Activated CD4-positive, alpha-beta memory T cell treated with anti-CD3 and anti-CD28 coated beads, Interleukin-2, amount 10 ng/mL, durations not matched to agents 7 days and 5 days (primary cell): ENCODE data around the gene OLFML2B. TPM values are rescaled to one million over a fixed set of nuclear protein-coding genes. Genes with fewer than 3 reads are reported as not detected.

Source experiments
- CTCF ChIA-PET: fragments of 350-600 bp; sonication (Branson Sonifier 250); formaldehyde crosslinking; loops from one replicate; lab custom pipeline; 2021; ENCODE audit warnings: antibody characterized with exemption, inconsistent platforms; lab: Charles Lee
- POLR2A ChIA-PET: fragments of 350-600 bp; sonication (Branson Sonifier 250); formaldehyde crosslinking; loops from one replicate; lab custom pipeline; 2021; ENCODE audit warnings: antibody characterized with exemption; lab: Charles Lee
- DNase-seq: peaks from one replicate; pipeline ENCODE4 v3.0.0-alpha.2; 2020
- H3K27ac Mint-ChIP-seq: one replicate; pipeline ENCODE4 v1.8.0; 2021; ENCODE audit warnings: mild to moderate bottlenecking, mixed read lengths
- H3K27me3 Mint-ChIP-seq: one replicate; pipeline ENCODE4 v1.8.0; 2021; ENCODE audit warnings: mixed read lengths
- H3K36me3 Mint-ChIP-seq: one replicate; pipeline ENCODE4 v1.8.0; 2021; ENCODE audit warnings: low read depth, mixed read lengths
- H3K4me1 Mint-ChIP-seq: one replicate; pipeline ENCODE4 v1.8.0; 2021; ENCODE audit warnings: mixed read lengths
- H3K4me3 Mint-ChIP-seq: one replicate; pipeline ENCODE4 v1.8.0; 2021; ENCODE audit warnings: mild to moderate bottlenecking, mixed read lengths
- H3K9me3 Mint-ChIP-seq: one replicate; pipeline ENCODE4 v1.8.0; 2021; ENCODE audit warnings: mixed read lengths
- total RNA-seq, 2 experiments: library from RNA; stranded (reverse); gene quantifications; one replicate each; pipeline ENCODE4 v1.2.3, GENCODE V29; 2021

OLFML2B gene
- total RNA-seq, 2 experiments from 2014 or later = not detected

DNA sequence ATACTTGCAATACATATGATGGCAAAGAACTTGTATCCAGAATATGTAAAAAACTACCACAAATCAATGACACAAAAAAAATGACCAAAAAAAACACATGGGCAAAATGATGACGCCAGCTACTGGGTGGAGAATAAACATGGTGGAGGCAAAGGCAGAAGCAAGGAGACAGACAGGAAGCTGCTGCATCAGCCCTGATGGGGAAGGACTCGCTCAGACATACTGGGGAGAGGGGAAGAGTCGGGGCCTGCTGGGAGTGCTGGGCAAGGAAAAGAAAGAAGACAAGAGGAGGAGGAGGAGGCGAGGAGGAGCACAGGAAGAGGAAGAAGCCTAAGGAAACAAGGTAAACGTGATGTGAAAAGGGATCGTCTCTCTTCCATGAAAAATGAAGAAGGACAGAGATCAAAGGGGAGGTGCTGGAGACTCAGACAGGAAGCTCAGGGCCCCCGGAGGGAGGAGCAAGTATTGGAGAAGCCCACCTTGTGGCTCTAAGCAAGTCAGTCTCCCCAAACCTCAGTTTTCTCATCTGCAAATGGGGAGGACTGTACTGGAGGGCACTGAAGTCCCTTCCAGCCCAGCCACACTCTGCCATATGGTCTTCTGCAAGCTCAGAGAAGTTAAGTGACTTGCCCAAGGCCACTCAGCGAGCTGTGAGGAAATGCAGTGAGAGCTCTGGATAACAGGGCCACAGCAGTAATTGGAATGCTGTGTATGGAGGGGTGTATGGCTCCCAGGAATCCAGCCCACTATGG is 24.2 kb downstream of the OLFML2B start:
- Mint-ChIP-seq H3K4me1 (peaks cover 9% of the 10 kb centered on the region), H3K9me3 (no peaks in the 10 kb centered on the region), H3K27me3 (no peaks in the 10 kb centered on the region), H3K36me3 (no peaks in the 10 kb centered on the region), H3K4me3 (no peak overlapping the region), H3K27ac (no peak overlapping the region)
- ChIA-PET POLR2A (no interaction called here), CTCF (no interaction called here)
- DNase-seq = no peak

- Mint-ChIP-seq H3K27ac (no peak overlapping the region), H3K9me3 (no peaks in the 10 kb centered on the region), H3K4me1 (peaks cover 4% of the 10 kb centered on the region), H3K36me3 (no peaks in the 10 kb centered on the region), H3K4me3 (no peak overlapping the region), H3K27me3 (no peaks in the 10 kb centered on the region)
- DNase-seq = no peak
- CTCF ChIA-PET = no interaction called here
- POLR2A ChIA-PET = no interaction called here
Measured at GRCh38 chr1:161998811-161999210, 24.9 kb downstream of the OLFML2B start.

DNA sequence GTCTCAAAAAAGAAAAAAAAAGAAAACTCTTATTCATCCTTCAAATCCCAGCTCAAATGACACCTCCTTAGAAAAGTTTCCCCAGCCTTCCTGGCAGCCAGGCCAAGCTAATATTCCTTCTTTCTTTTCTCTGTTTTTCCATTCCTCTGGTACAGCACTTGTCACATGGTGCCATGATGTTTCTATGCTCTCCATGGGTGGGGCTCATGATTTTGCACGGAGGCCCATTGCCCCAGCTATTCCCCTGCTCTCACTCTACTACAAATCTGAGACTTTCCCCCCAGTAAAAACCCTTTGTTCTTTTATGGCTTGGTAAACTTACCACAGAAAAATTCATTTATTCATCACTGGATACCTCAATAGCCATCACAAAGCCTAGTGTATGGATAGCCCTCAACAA is 26.5 kb downstream of the OLFML2B start:
- no peak for DNase-seq
- POLR2A ChIA-PET = no interaction called here
- Mint-ChIP-seq H3K9me3 (no peaks in the 10 kb centered on the region), H3K36me3 (no peaks in the 10 kb centered on the region), H3K27ac (no peak overlapping the region), H3K4me1 (no peaks in the 10 kb centered on the region), H3K27me3 (peaks cover 3% of the 10 kb centered on the region), H3K4me3 (no peak overlapping the region)
- CTCF ChIA-PET = no interaction called here

GRCh38 chr1:161994175-161994668 is 29.4 kb downstream of the OLFML2B start:
- DNase-seq = no peak
- H3K36me3 Mint-ChIP-seq = no peaks in the 10 kb centered on the region
- CTCF ChIA-PET = no interaction called here
- H3K4me3 Mint-ChIP-seq = no peak overlapping the region
- H3K4me1 Mint-ChIP-seq = no peaks in the 10 kb centered on the region
- no peaks in the 10 kb centered on the region for H3K9me3 Mint-ChIP-seq
- POLR2A ChIA-PET = no interaction called here
- H3K27ac Mint-ChIP-seq = no peak overlapping the region
- H3K27me3 Mint-ChIP-seq = peaks cover 9% of the 10 kb centered on the region

DNA sequence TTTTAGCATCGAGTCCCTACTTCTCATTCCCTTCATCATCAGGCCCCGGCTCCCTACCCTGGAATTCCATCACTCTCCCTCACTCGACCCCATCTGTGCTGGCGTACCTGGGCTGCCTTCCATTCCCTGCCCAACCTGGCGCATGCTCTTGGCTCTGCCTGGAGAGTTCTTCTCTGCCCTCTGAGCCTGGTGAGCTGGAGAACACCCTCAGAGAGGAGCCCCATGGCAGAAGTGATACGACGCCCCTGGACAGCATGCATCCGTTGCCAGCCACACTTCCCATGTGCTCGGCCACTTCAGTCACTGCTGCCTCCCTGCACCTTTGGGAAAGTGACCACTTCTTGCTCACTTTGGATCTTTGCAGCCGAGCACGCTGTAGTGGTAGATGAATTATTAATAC is 30.1 kb downstream of the OLFML2B start:
- H3K27ac Mint-ChIP-seq = no peak overlapping the region
- no peaks in the 10 kb centered on the region for H3K36me3 Mint-ChIP-seq
- no peaks in the 10 kb centered on the region for H3K4me1 Mint-ChIP-seq
- ChIA-PET CTCF (no interaction called here), POLR2A (no interaction called here)
- H3K9me3 Mint-ChIP-seq = no peaks in the 10 kb centered on the region
- no peak for DNase-seq
- no peak overlapping the region for H3K4me3 Mint-ChIP-seq
- H3K27me3 Mint-ChIP-seq = peaks cover 14% of the 10 kb centered on the region

GRCh38 chr1:161989786-161990185 is 33.9 kb downstream of the OLFML2B start:
- H3K9me3 Mint-ChIP-seq = no peaks in the 10 kb centered on the region
- no peaks in the 10 kb centered on the region for H3K36me3 Mint-ChIP-seq
- no peak for DNase-seq
- ChIA-PET POLR2A (no interaction called here), CTCF (no interaction called here)
- no peak overlapping the region for H3K27ac Mint-ChIP-seq
- peaks cover 15% of the 10 kb centered on the region for H3K27me3 Mint-ChIP-seq
- no peaks in the 10 kb centered on the region for H3K4me1 Mint-ChIP-seq
- H3K4me3 Mint-ChIP-seq = no peak overlapping the region

GRCh38 chr1:161989108-161989507 is 34.6 kb downstream of the OLFML2B start:
- no peak for DNase-seq
- no peak overlapping the region for H3K27ac Mint-ChIP-seq
- ChIA-PET POLR2A (no interaction called here), CTCF (no interaction called here)
- H3K36me3 Mint-ChIP-seq = no peaks in the 10 kb centered on the region
- H3K9me3 Mint-ChIP-seq = no peaks in the 10 kb centered on the region
- no peak overlapping the region for H3K4me3 Mint-ChIP-seq
- H3K4me1 Mint-ChIP-seq = no peaks in the 10 kb centered on the region
- peaks cover 15% of the 10 kb centered on the region for H3K27me3 Mint-ChIP-seq

DNA sequence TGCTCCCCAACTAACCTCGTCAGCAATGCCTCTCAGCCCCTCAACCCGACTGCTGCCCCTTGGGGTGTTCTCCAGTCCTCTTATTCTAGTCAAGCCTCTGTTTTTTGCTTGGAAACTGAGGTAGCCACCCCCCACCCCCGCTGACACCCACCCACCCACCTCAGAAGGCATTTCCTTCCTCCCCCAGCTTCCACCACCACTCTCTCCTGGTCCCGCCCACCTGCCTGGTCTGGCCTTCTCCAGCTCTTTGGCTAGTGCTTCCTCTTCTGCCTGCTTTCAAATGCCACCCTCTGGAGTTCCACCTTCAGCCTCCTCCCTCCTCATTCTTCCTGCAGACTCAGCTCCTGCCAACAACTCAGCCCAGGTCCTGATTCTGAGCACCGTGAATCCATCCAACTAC is 35.3 kb downstream of the OLFML2B start:
- POLR2A ChIA-PET = no interaction called here
- no peak overlapping the region for H3K4me3 Mint-ChIP-seq
- peaks cover 15% of the 10 kb centered on the region for H3K27me3 Mint-ChIP-seq
- H3K27ac Mint-ChIP-seq = no peak overlapping the region
- CTCF ChIA-PET = no interaction called here
- no peak for DNase-seq
- H3K4me1 Mint-ChIP-seq = no peaks in the 10 kb centered on the region
- no peaks in the 10 kb centered on the region for H3K9me3 Mint-ChIP-seq
- H3K36me3 Mint-ChIP-seq = no peaks in the 10 kb centered on the region

GRCh38 chr1:161987872-161988271 is 35.8 kb downstream of the OLFML2B start:
- ChIA-PET POLR2A (no interaction called here), CTCF (no interaction called here)
- H3K27ac Mint-ChIP-seq = no peak overlapping the region
- no peak for DNase-seq
- H3K36me3 Mint-ChIP-seq = no peaks in the 10 kb centered on the region
- H3K4me3 Mint-ChIP-seq = no peak overlapping the region
- no peaks in the 10 kb centered on the region for H3K9me3 Mint-ChIP-seq
- H3K4me1 Mint-ChIP-seq = no peaks in the 10 kb centered on the region
- peaks cover 15% of the 10 kb centered on the region for H3K27me3 Mint-ChIP-seq

GRCh38 chr1:161987303-161987702 is 36.4 kb downstream of the OLFML2B start:
- Mint-ChIP-seq H3K4me3 (no peak overlapping the region), H3K36me3 (no peaks in the 10 kb centered on the region), H3K9me3 (no peaks in the 10 kb centered on the region), H3K4me1 (no peaks in the 10 kb centered on the region), H3K27ac (no peak overlapping the region), H3K27me3 (peaks cover 13% of the 10 kb centered on the region)
- DNase-seq = no peak
- CTCF ChIA-PET = no interaction called here
- POLR2A ChIA-PET = no interaction called here

- Mint-ChIP-seq H3K4me1 (no peaks in the 10 kb centered on the region), H3K9me3 (no peaks in the 10 kb centered on the region), H3K36me3 (no peaks in the 10 kb centered on the region), H3K4me3 (no peak overlapping the region), H3K27me3 (peaks cover 11% of the 10 kb centered on the region), H3K27ac (no peak overlapping the region)
- CTCF ChIA-PET = no interaction called here
- no peak for DNase-seq
- POLR2A ChIA-PET = no interaction called here
Measured at GRCh38 chr1:161986328-161986727, 37.3 kb downstream of the OLFML2B start.

GRCh38 chr1:161985301-161985822 is 38.3 kb downstream of the OLFML2B start:
- DNase-seq = no peak
- Mint-ChIP-seq H3K9me3 (no peaks in the 10 kb centered on the region), H3K4me3 (no peak overlapping the region), H3K4me1 (no peaks in the 10 kb centered on the region), H3K27ac (no peak overlapping the region), H3K27me3 (peaks cover 11% of the 10 kb centered on the region), H3K36me3 (no peaks in the 10 kb centered on the region)
- POLR2A ChIA-PET = no interaction called here
- CTCF ChIA-PET = no interaction called here

DNA sequence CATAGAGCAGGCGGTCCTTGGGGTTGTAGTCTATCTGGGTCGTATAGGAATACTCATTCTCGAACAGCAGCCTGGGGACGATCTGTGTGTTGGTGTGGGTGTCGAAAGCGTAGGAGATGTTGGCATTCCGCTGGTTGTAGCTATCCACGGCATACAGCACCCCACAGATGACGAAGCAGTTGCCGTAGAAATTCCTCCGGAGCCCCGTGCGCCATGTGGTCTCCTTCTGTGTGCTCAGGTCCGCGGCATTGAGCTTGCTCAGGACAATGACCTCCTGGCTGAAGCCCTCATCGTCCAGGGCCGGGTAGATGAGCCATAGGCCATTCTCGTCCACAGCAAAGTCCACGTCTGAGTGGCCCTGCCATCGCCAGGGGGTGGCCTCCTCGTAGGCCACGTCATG is 39.9 kb downstream of the OLFML2B start:
- ChIA-PET CTCF (no interaction called here), POLR2A (no interaction called here)
- no peaks in the 10 kb centered on the region for H3K9me3 Mint-ChIP-seq
- H3K4me1 Mint-ChIP-seq = no peaks in the 10 kb centered on the region
- H3K4me3 Mint-ChIP-seq = no peak overlapping the region
- H3K27ac Mint-ChIP-seq = no peak overlapping the region
- no peaks in the 10 kb centered on the region for H3K36me3 Mint-ChIP-seq
- no peak for DNase-seq
- peaks cover 2% of the 10 kb centered on the region for H3K27me3 Mint-ChIP-seq

- Mint-ChIP-seq H3K4me3 (no peak overlapping the region), H3K9me3 (no peaks in the 10 kb centered on the region), H3K27ac (no peak overlapping the region), H3K4me1 (no peaks in the 10 kb centered on the region), H3K27me3 (no peaks in the 10 kb centered on the region), H3K36me3 (no peaks in the 10 kb centered on the region)
- POLR2A ChIA-PET = no interaction called here
- CTCF ChIA-PET = no interaction called here
- no peak for DNase-seq
Measured at GRCh38 chr1:161982917-161983316, 40.8 kb downstream of the OLFML2B start.
